Measurements from ENCODE around the gene KNDC1.
"Not testable (repeated sequence)": the region's sequence is repeated elsewhere in the genome, so short reads cannot be mapped to it uniquely, and the experiment has no call there.

The KNDC1 gene

GRCh38 chr10:133217800-133218589, 58.0 kb downstream of the KNDC1 start:
- no peak overlapping the region for H3K4me3 ChIP-seq (replicated peaks; ENCODE audit: low read depth, low read length)
- TF ChIP-seq, protein P1, sequence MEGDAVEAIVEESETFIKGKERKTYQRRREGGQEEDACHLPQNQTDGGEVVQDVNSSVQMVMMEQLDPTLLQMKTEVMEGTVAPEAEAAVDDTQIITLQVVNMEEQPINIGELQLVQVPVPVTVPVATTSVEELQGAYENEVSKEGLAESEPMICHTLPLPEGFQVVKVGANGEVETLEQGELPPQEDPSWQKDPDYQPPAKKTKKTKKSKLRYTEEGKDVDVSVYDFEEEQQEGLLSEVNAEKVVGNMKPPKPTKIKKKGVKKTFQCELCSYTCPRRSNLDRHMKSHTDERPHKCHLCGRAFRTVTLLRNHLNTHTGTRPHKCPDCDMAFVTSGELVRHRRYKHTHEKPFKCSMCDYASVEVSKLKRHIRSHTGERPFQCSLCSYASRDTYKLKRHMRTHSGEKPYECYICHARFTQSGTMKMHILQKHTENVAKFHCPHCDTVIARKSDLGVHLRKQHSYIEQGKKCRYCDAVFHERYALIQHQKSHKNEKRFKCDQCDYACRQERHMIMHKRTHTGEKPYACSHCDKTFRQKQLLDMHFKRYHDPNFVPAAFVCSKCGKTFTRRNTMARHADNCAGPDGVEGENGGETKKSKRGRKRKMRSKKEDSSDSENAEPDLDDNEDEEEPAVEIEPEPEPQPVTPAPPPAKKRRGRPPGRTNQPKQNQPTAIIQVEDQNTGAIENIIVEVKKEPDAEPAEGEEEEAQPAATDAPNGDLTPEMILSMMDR (IDR thresholded peaks at IDR 0.05; ENCODE audit: insufficient read depth, low read length, poor library complexity, severe bottlenecking): no peak
- H3K36me3 ChIP-seq (ENCODE audit: control insufficient read depth, insufficient read depth, low read length): no peaks in the 10 kb centered on the region
- no peaks in the 10 kb centered on the region for H3K27me3 ChIP-seq (replicated peaks; ENCODE audit: control insufficient read depth, insufficient read depth, low read length)
- DNase-seq (ENCODE audit: extremely low read depth, insufficient read length): no peak

GRCh38 chr10:133218891-133219290, 58.9 kb downstream of the KNDC1 start:
- no peak for DNase-seq (ENCODE audit: extremely low read depth, insufficient read length)
- no peak overlapping the region for H3K4me3 ChIP-seq (replicated peaks; ENCODE audit: low read depth, low read length)
- TF ChIP-seq, protein P1 (IDR thresholded peaks at IDR 0.05; ENCODE audit: insufficient read depth, low read length, poor library complexity, severe bottlenecking): no peak
- no peaks in the 10 kb centered on the region for H3K36me3 ChIP-seq (ENCODE audit: control insufficient read depth, insufficient read depth, low read length)
- no peaks in the 10 kb centered on the region for H3K27me3 ChIP-seq (replicated peaks; ENCODE audit: control insufficient read depth, insufficient read depth, low read length)

DNA sequence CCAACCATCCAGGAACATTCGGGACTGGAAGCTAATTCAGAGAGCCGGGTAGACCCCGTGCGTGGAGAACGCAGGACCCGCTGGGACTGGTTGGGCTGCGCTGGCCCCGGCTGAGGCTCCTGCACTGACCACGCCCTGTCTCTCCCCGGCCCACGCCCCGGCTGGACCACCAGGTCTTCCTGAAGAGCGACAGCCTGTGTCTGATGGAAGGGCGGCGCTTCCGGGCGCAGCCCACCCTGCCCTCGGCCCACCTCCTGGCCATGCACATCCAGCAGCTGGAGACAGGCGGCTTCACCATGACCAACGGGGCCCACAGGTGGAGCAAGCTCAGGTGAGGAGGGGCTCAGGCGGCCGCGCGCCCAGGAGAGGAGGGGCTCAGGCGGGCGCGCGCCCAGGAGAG, 59.8 kb downstream of the KNDC1 start:
- no peaks in the 10 kb centered on the region for H3K36me3 ChIP-seq (ENCODE audit: control insufficient read depth, insufficient read depth, low read length)
- H3K4me3 ChIP-seq (replicated peaks; ENCODE audit: low read depth, low read length): no peak overlapping the region
- no peak for DNase-seq (ENCODE audit: extremely low read depth, insufficient read length)
- H3K27me3 ChIP-seq (replicated peaks; ENCODE audit: control insufficient read depth, insufficient read depth, low read length): no peaks in the 10 kb centered on the region
- TF ChIP-seq, protein P1 (IDR thresholded peaks at IDR 0.05; ENCODE audit: insufficient read depth, low read length, poor library complexity, severe bottlenecking): no peak

GRCh38 chr10:133221331-133221730, 61.3 kb downstream of the KNDC1 start:
- no peak overlapping the region for H3K4me3 ChIP-seq (replicated peaks; ENCODE audit: low read depth, low read length)
- no peak for DNase-seq (ENCODE audit: extremely low read depth, insufficient read length)
- H3K36me3 ChIP-seq (ENCODE audit: control insufficient read depth, insufficient read depth, low read length): no peaks in the 10 kb centered on the region
- TF ChIP-seq, protein P1 (IDR thresholded peaks at IDR 0.05; ENCODE audit: insufficient read depth, low read length, poor library complexity, severe bottlenecking): no peak
- no peaks in the 10 kb centered on the region for H3K27me3 ChIP-seq (replicated peaks; ENCODE audit: control insufficient read depth, insufficient read depth, low read length)

- not testable (repeated sequence) for H3K4me3 ChIP-seq (replicated peaks; ENCODE audit: low read depth, low read length); DNase-seq (ENCODE audit: extremely low read depth, insufficient read length); H3K36me3 ChIP-seq (ENCODE audit: control insufficient read depth, insufficient read depth, low read length); H3K27me3 ChIP-seq (replicated peaks; ENCODE audit: control insufficient read depth, insufficient read depth, low read length)
These were observed 61.7 kb downstream of the KNDC1 start for GRCh38 chr10:133221756-133222155.

DNA sequence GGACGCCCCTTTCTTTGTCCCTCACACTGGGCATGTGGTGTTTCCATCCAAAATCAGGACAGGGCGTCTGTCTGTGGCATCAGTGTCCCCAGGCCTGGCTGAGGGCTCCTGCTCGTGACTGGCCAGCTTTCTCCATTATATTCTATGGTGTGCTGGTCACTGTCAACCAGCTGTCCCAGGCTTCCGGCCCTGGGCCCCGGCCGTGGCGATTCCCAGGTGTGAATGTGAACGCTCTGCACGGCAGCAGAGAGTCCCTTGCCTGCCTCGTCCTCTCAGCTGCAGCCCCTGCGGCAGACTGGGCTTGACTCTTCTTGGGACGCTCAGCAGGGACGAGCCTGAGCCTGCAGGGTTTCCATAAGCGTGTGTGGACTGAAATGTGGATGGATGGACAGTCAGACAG, 64.1 kb downstream of the KNDC1 start:
- no peak for DNase-seq (ENCODE audit: extremely low read depth, insufficient read length)
- H3K36me3 ChIP-seq (ENCODE audit: control insufficient read depth, insufficient read depth, low read length): no peaks in the 10 kb centered on the region
- H3K27me3 ChIP-seq (replicated peaks; ENCODE audit: control insufficient read depth, insufficient read depth, low read length): no peaks in the 10 kb centered on the region
- no peak overlapping the region for H3K4me3 ChIP-seq (replicated peaks; ENCODE audit: low read depth, low read length)
- TF ChIP-seq, protein P1 (IDR thresholded peaks at IDR 0.05; ENCODE audit: insufficient read depth, low read length, poor library complexity, severe bottlenecking): no peak
